K562 (cell line): ENCODE data around the gene JSRP1. TPM values are rescaled to one million over a fixed set of nuclear protein-coding genes. Genes with fewer than 3 reads are reported as not detected.
A peak's percentile ranks its signal among the peaks of the same experiment; 100 is the strongest.

Experiments used
- ATAC-seq: fragments of 200-7000 bp; cut with Tn5 transposase; 3 replicates; pipeline ENCODE4 v1.9.1; 2020; ENCODE audit warnings: moderate library complexity
- BruUV-seq: library from RNA; stranded (reverse); fragments of 400-500 nt; replicated peaks from 2 replicates; lab custom pipeline; 2021; lab: Mats Ljungman, UMichigan
- CTCF ChIA-PET: fragments of 300-600 bp; formaldehyde crosslinking; extraction: SDS; loops from one replicate; lab custom pipeline; 2021; ENCODE audit warnings: low intra/inter-chr PET ratio; lab: Yijun Ruan, JAX
- POLR2A ChIA-PET: fragments of 300-600, 350-650 bp; sonication (Branson Sonifier 250); formaldehyde crosslinking; extraction: SDS; loops from one replicate; lab custom pipeline; 2021; ENCODE audit warnings: antibody characterized with exemption, inconsistent platforms; lab: Yijun Ruan, JAX
- DNase-seq, 4 experiments: peaks; one replicate each; pipeline versions ENCODE4 v3.0.0 to v3.0.0-alpha.2; 2011 to 2018; ENCODE audit warnings: low spot score in 3 of 4, mixed read lengths in 3 of 4; ENCODE audit errors: extremely low read depth in 1 of 4
- FAIRE-seq: peaks from 2 replicates; lab custom pipeline; 2011; peaks lifted over from hg19 to GRCh38; lab: Jason Lieb, UNC
- H2AFZ ChIP-seq: 2 replicates; pipeline ENCODE4 v1.6.0; 2011; ENCODE audit warnings: low read depth, low read length, control low read depth, inconsistent platforms
- H3K27ac ChIP-seq: fragments of 200-600 bp; 3 replicates; pipeline ENCODE4 v1.8.0; 2011; ENCODE audit warnings: low read depth, mild to moderate bottlenecking, control low read depth, inconsistent platforms, low read length, moderate library complexity, mixed read lengths; ENCODE audit errors: extremely low read depth
- H3K27me3 ChIP-seq, 2 experiments: fragments of 300-600 bp in 1 of 2; 2 replicates in 1 of 2; 3 replicates in 1 of 2; pipeline versions ENCODE4 v1.6.0 to v1.8.0; 2011; ENCODE audit warnings: inconsistent platforms in 2 of 2, low read length in 2 of 2, mild to moderate bottlenecking in 1 of 2, mixed read lengths in 1 of 2, moderate library complexity in 1 of 2; ENCODE audit not compliant: control insufficient read depth in 2 of 2, insufficient read depth in 2 of 2
- H3K36me3 ChIP-seq: fragments of 300-600 bp; 3 replicates; pipeline ENCODE4 v1.8.0; 2011; ENCODE audit warnings: mild to moderate bottlenecking, low read length, inconsistent platforms; ENCODE audit not compliant: control insufficient read depth, insufficient read depth
- H3K4me1 ChIP-seq, 2 experiments: fragments of 200-600 bp in 1 of 2; replicated peaks in 1 of 2; 2 replicates in 1 of 2; 3 replicates in 1 of 2; pipeline versions ENCODE4 v1.5.1 to v1.8.0; 2011; ENCODE audit warnings: inconsistent platforms in 2 of 2, low read length in 2 of 2, mild to moderate bottlenecking in 1 of 2, mixed read lengths in 1 of 2, moderate library complexity in 1 of 2; ENCODE audit not compliant: control insufficient read depth in 2 of 2, insufficient read depth in 2 of 2
- H3K4me2 ChIP-seq: 2 replicates; pipeline ENCODE4 v1.6.1; 2011; ENCODE audit warnings: low read length, control low read depth, inconsistent platforms, mixed read lengths; ENCODE audit not compliant: insufficient read depth
- H3K4me3 ChIP-seq: fragments of 200-600 bp; sonication (generic), shearing (Covaris generic); 2 replicates; pipeline ENCODE4 v1.5.1; 2016; ENCODE audit warnings: control low read depth, inconsistent platforms
- H3K79me2 ChIP-seq: fragments of 200-600 bp; 3 replicates; pipeline ENCODE4 v1.8.0; 2011; ENCODE audit warnings: low read length, inconsistent platforms; ENCODE audit not compliant: control insufficient read depth, insufficient read depth
- H3K9ac ChIP-seq, 2 experiments: 2 replicates each; pipeline versions ENCODE4 v1.6.0 to v1.6.1; 2011; ENCODE audit warnings: low read depth in 2 of 2, low read length in 2 of 2, control low read depth in 1 of 2, inconsistent platforms in 1 of 2, mild to moderate bottlenecking in 1 of 2, mixed read lengths in 1 of 2; ENCODE audit not compliant: insufficient read depth in 1 of 2
- H3K9me1 ChIP-seq: one replicate; pipeline ENCODE4 v1.6.0; 2011; ENCODE audit warnings: inconsistent platforms, mild to moderate bottlenecking, low read length, moderate library complexity; ENCODE audit not compliant: control insufficient read depth, insufficient read depth
- H3K9me3 ChIP-seq: replicated peaks from 2 replicates; pipeline ENCODE4 v1.5.1; 2011; ENCODE audit warnings: low read depth, low read length, inconsistent platforms; ENCODE audit not compliant: control insufficient read depth, insufficient read depth
- H4K20me1 ChIP-seq: replicated peaks from 2 replicates; pipeline ENCODE4 v1.6.1; 2011; ENCODE audit warnings: low read length, inconsistent platforms, mixed read lengths; ENCODE audit not compliant: control insufficient read depth, insufficient read depth
- POLR2B ChIP-seq: fragments of 450-650 bp; IDR thresholded peaks from 2 replicates; pipeline ENCODE4 v1.6.1; 2018; ENCODE audit warnings: low read depth; ENCODE audit not compliant: partially characterized antibody
- POLR2G ChIP-seq: fragments of 200-400 bp; formaldehyde crosslinking; IDR thresholded peaks from 2 replicates; pipeline ENCODE4 v1.6.1; 2017; ENCODE audit warnings: low read depth, mild to moderate bottlenecking, antibody characterized with exemption, low read length, moderate library complexity
- SFPQ ChIP-seq: fragments of 200-400 bp; formaldehyde crosslinking; IDR thresholded peaks from 2 replicates; pipeline ENCODE4 v1.6.1; 2017; ENCODE audit warnings: mild to moderate bottlenecking, low read depth, low read length, moderate library complexity
- WGBS: fragments of 100-300 bp; shearing (Covaris generic); methylation state at CpG from one replicate; pipeline ENCODE4 v1.1.6; 2016; ENCODE audit warnings: low coverage, mixed read lengths; ENCODE audit not compliant: insufficient coverage; ENCODE audit errors: missing lambda C conversion rate; 5-methylcytosine and 5-hydroxymethylcytosine counted together
- in situ Hi-C: fragments of 300-500 bp; cut with MboI; formaldehyde crosslinking; loops from 4 replicates; pipeline ENCODE4 v1.15.0; 2018; ENCODE audit warnings: inconsistent platforms, mixed read lengths
- intact Hi-C: fragments of 100-400 bp; cut with micrococcal nuclease; formaldehyde crosslinking; loops from 2 replicates; pipeline ENCODE4 v1.14.2; 2022
- polyA plus RNA-seq, 8 experiments: library from polyadenylated mRNA; depleted of rRNA in 4 of 8; stranded (reverse) in 5 of 8; unstranded in 3 of 8; fragments of >200 nt; fragmentation: Nextera tagmentation in 2 of 8; fragmentation: Illumina TruSeq in 1 of 8; extraction: Ambion mirVana in 2 of 8; extraction: Trizol in 1 of 8; gene quantifications; 2 replicates each; pipeline versions ENCODE4 v1.2.1 to v1.2.3, GENCODE V29; 2011 to 2014; ENCODE audit warnings: inconsistent platforms in 1 of 8, missing spikeins in 1 of 8
- total RNA-seq, 7 experiments: library from RNA; depleted of rRNA in 6 of 7; stranded (reverse); fragments of >200 nt in 6 of 7; fragmentation: Illumina TruSeq in 2 of 7; extraction: Trizol in 2 of 7; gene quantifications; 2 replicates each; pipeline versions ENCODE4 v1.2.1 to v1.2.3, GENCODE V29; 2011 to 2021; ENCODE audit warnings: low replicate concordance in 1 of 7

The JSRP1 gene
- total and polyA plus RNA-seq, 9 of the 15 experiments (the other 6 are each of a cell fraction or from before 2014, with no cell fraction given): 0.08 to 1.2 (median 0.51) TPM; not detected in 4

GRCh38 chr19:2296141-2296540 is 39.9 kb upstream of the JSRP1 start:
- Histone ChIP-seq H3K79me2 (no peaks in the 10 kb centered on the region), H2AFZ (no peak overlapping the region), H3K9me1 (no peaks in the 10 kb centered on the region), H3K36me3 (no peaks in the 10 kb centered on the region), H3K27me3 (no peaks in the 10 kb centered on the region), H3K9me3 (no peaks in the 10 kb centered on the region), H4K20me1 (no peaks in the 10 kb centered on the region), H3K9ac (peak overlapping the region in 1 of 2 experiments; percentile 35; a peak in 1 of 4 replicates), H3K4me2 (no peak overlapping the region), H3K4me1 (peaks cover 6 to 35% of the 10 kb centered on the region in 2 experiments), H3K4me3 (no peak overlapping the region), H3K27ac (no peak overlapping the region)
- FAIRE-seq (no peak), DNase-seq (no peak), ATAC-seq (no peak)
- no TSS peak for BruUV-seq
- intact Hi-C loops (no loop called here), in situ Hi-C loops (no loop called here)
- WGBS: 67% methylated on average over 15 of the region's 16 CpGs
- TF ChIP-seq POLR2B (no peak), POLR2G (peak; percentile 18; the same call in 1 of the 2 replicates), SFPQ (no peak)
- POLR2A ChIA-PET: interaction anchor here (0.6 kb wide), 1 partner anchor 16 kb away, joined by 3 read pairs; no protein-coding TSS in a partner anchor
- CTCF ChIA-PET: no interaction called here
